GM21723 (cell line): ENCODE data around the gene HMGN3.
A peak's percentile ranks its signal among the peaks of the same experiment; 100 is the strongest.

Source experiments
- ATAC-seq: cut with Tn5 transposase; IDR thresholded peaks from one replicate; pipeline ENCODE4 v1.9.1; 2021; ENCODE audit warnings: mild to moderate bottlenecking, moderate library complexity; ENCODE audit not compliant: unreplicated experiment

HMGN3 gene

DNA sequence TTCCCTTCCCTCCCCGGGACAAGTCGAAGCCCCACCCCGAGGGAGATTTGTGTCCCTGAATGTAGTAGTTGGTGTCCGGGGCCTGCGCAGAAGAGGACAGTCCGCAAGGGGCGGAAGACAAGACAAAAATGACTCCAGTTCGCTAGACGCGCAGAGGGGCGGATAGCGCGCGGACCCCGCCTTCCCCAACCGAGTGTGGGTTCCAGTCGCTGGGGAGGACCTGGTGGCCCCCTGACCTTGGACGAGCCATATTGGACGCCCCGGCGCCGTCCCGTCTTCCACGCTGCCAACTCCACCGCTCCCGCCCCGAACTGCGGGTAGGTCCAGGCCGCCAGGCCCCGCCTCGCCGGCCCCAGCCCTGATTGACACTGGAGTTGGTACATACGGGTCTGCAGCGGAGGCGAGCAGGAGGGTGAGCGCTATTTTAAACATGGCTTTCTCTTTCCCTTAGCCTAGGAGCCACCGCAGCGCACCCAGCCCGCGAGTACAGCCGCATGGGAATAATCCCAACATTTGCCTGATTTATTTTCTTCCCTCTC, 802 bp downstream of the HMGN3 start:
- ATAC-seq: peak; percentile 75

DNA sequence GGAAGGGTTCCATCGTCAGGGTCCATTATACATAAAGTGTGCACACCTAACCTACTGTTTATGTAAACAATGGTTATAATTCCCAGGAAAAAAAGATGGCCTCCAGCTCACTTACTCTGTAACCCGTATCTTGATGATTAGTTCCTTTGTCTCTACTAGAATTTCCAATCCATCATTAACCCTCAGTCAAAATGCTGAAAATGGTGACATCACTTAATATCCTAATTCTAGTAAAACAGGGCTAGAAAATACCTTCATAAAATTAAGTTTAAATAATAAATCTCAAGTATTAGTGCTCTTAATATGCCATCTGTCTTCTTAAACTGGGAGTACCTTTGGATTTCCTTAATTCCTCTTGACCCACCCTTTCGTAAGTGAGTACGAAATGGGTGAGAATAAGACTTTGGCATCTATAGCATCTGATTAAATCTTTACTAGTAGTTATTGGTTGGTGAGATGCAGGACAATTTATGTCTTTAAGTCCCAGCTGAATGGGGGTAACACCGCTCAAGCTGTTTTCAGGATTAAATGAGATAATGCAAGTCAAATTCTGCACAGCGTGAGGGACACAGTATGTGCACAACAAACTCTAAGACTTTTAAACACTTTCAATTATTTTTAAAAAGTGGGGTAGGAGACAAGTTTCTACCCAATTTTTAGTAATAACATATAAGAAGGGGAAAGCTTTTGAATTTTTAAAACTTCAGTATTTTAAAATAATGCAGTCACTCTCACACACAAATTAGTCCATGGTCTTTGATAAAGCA, 1.6 kb downstream of the HMGN3 start:
- no peak for ATAC-seq

DNA sequence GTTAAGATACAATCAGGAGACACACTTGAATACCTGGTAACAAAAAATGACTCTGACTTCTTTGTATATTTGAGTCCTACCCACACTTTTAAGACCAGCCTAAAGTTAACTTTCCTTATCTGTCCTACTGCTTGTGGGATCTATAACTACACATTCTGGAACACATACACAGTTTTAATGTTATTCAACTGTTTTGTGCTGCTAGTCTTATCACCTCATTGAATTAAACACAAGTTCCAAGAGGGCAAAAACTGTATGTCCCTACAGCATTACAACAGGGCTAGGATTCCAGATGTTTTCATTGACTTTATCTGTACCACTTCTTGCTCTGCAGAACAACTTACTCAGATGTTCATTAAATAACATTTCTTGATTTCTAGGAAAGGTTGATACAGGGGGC, 2.8 kb downstream of the HMGN3 start:
- ATAC-seq: no peak

DNA sequence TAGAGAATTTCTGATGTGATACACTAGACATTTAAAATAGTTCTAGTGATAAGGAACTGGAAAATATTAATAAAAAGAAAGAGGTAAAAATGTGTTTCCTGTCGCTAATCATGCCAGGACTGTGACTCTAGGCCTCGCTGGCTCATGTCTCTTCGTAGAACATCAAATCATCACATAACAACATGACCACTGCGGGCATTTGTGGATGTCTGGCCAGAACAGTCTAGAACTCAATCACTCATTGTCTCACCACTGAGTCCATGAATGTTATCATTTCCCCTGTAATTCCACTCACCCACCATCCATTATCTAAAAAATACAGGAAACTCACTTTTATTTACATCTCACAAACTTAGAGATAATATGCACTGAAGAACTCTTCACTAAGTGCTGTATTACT, 3.4 kb downstream of the HMGN3 start:
- ATAC-seq: no peak

DNA sequence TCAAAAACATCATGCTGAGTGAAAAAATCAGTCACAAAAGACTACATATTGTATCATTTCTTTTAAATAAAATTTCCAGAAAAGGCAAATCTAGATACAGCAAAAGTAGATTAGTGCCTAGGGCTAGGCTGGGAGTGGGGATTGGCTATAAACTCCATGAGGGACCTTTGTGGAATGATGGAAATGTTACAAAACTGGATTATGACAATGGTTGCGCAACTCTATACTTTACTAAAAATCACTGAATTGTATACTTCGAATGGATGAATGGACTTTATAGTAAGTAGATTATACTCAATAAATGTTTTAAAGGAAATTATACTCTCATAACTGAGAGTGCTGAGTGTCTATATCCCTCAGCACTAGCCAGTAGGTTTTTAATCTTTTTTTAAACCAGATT, 4.3 kb downstream of the HMGN3 start:
- no peak for ATAC-seq

DNA sequence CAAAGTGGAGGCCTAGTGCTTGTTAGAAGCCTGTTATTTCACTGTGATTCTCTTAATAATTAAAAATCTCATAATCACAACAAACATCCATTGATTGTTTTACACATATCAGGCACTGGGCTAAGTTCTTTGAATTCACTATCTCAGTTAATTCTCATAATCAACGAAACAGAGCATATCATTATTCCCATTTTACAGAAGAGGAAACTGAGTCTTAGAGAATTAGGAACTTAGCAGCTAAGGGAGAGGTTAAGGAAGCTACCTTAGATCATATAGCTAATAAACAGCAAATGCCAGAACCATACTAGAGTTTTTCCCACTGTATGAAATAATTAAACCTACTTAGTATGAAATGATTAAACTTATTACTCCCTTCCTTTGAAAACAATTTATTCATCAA, 7.0 kb downstream of the HMGN3 start:
- no peak for ATAC-seq

DNA sequence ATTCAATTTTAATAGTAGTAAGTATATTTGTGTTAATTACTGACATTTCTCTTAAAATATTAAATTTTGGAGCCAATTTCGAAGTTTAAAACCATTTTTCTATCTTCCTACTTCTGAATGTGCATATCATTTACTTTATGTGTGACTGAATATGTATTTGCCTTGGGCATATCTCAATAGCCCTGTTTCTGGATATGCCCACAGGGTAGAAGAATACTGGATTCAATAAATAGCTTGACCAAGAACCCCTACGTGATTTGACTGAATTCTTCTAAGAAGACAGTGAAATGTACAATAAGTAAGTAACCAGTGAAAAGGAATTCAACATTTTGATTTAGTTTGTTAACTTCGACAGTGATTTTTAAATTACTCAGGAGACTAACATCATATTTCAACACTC, 7.8 kb downstream of the HMGN3 start:
- no peak for ATAC-seq

DNA sequence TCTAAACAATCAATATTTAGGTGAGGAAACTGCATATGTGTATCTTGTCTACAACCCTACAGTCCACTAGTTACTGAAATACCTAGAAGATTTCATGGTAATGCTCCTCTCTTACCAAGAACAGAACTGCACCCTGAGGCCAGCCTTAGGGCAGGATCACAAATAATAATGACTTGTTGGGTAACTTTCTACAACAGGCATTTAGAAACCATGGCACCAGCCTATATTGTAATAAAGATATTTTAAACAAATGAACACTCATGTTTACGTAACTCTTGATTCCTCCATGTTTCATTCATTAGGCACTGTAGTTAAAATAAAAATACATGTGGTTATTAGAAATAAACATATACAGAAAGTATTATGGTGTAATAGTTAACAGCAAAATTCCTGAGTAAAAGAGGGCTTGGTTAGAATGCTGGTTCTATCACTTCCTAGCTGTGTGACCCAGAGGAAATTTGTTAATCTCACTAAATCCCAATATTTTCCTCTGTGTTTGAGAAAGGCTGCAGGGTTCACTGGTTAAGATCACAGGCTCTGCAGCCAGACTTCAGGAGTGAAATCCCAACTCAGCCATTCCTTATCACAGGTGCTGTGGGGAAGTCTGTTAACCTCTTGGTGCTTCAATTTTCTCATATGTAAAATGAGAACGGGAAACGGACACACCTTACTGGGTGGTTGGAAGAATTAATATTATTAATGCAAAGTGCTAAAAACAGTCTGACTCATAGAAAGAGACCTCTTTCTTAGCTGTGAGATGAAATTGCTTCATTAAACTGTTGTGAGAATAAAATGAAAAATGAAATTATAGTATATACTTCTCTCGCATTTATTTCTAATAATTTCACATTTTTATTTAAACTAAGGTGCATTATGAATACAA, 8.5 kb downstream of the HMGN3 start:
- ATAC-seq: no peak

DNA sequence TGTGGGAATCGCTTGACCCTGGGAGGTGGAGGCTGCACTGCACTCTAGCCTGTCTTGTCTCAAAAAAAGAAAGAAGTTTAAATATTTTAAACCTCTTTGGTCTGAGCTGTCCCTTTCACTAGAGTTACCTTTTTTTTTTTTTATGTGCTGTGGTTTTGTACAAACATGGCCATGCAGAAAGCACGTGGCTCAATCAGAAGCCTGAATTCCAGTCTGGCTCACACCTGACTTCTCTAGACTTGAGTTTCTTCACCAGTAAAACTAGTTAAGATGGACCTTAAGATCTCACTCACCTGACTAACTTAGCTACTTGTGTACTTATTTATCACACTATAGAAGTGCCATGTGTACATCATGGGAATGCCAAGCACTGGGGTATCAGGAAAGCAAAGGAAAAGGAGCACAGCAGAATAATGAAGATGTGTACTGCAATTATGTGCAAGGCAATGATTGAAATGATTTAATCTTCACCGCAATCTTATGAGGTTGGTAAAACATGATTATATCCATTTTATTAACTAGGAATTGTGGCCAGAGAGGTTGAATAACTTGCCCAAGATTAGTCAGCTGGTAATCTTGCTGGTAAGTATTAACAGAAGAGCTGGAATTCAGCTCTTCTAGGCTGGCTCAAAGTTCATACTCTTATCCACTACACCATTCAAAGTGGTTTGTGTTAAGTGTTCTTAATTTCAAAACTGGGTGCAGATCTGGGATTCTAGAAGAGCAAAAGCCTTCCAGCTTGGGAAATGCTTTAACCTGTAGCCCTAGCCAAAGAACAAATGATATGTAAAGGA, 10.7 kb downstream of the HMGN3 start:
- ATAC-seq: no peak

DNA sequence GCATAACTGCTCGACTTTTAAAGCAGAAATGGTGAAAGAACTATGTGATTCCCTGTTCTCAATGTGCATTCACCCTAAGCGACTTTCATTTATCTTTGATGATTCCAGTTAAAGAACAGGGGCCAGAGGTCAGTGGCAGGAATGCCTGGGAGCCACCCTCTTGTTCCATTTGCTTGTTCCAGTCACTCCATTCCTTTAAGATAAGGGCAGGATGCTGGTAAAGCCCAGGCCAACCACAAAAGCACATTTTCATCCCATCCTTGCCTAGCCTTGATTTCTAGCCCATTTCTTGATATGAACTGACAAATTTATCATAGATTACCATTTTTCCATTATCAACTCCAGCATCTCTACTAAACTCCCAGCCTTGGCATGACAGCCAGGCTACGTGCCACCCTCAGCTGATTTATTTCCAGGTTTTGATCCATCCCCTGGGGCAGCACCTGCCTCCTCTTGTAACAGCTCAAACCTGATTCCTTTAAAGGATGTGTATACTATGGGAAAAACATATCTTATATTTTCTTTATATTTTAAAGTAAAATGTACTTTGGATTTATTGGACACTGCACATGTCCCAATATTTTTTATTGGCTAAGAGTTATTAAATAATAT, 19.2 kb downstream of the HMGN3 start:
- no peak for ATAC-seq

DNA sequence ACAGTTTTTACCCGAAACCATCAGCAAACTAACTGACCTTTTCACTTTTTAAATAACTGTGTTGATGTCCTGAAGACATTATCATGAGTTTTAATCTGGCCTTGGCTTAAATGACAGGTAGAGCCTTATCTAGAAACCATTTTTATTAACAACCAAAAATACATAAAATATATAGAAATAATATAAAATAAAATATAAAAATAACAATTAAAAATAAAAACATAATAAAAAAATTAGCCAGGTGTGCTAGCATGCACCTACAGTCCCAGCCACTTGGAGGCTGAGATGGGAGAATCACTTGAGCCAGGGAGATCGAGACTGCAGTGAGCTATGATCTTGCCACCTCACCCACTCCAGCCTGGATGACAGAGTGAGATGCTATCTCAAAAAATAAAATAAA, 21.6 kb downstream of the HMGN3 start:
- ATAC-seq: no peak

DNA sequence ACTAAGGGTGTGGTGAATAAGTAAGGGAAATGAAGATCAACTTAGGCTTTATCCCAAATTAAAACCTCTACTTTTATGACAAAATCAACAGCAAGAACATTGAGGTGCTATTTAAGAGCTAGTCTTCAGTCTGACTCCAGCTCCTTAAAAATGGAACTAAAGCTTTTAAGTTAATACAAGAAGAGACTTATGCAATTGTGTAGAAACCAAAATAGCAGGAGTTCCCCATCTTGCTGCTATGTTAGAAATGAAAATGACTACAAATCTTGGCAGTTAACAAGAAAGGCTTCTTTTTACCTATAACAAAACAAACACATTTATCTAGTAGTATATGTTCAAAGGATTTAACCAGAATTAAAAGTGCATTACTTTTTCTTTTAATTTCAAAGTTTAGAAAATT, 25.7 kb downstream of the HMGN3 start:
- no peak for ATAC-seq

DNA sequence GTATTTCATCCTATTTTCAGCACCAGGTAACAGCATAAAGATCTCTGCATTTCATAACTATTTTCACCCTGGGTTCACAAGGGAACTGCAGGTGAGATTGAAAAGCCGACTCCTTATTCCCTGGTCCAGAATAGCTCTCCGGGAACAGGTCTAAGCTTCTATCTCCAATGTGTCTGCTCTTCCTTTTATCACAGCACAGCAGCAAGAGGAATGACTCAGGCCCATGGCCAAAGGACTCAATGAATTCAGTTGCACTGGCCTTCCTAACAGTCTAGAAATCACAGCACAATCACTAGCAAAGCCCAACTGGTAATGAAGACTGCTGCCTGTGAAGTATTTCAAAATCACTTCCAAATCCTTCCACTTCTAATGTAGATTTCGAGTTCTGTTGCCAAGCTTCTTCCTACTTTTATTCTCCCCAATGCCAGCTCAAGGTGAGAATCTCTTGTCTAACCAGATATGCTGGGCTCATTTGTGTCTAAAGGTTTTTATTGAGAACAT, 30.7 kb downstream of the HMGN3 start:
- no peak for ATAC-seq

DNA sequence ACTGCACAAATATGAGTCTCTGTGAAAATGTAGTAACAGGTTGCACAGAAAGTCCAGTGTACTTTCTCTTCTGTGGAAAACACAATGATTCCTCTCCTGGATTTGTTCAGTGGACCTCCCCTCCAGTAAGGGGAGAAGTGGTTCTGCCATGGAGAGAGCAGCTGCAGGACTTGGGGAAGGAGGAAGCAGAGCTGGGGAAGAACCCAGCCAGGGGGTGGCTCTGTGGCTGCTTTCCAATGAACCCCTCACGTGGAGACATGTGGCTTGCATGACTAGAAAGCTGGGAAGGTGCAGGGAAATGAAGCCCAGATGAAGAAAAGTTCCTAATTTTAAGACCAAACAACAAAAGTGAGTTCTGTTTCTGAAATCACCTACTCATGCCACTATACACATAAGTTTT, 31.9 kb downstream of the HMGN3 start:
- ATAC-seq: no peak

DNA sequence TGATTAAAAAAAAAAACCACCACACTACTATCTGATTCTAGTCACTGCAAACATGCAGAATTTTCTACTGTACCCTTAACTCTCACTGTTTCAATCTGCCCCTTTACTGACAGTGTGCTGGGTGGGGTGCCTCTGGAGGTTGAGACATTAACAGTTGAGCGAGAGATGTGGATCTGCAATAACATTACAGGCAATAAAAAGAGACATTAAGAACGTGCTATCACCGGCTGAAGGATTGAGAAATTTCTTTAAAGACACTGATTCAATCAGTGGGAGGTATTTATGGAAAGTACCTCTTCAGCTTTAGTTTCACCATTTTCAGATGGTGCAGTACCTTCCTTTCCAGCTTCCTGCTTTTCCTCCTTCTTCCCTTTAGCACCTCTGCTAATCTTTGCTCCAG, 32.5 kb downstream of the HMGN3 start:
- ATAC-seq: no peak

DNA sequence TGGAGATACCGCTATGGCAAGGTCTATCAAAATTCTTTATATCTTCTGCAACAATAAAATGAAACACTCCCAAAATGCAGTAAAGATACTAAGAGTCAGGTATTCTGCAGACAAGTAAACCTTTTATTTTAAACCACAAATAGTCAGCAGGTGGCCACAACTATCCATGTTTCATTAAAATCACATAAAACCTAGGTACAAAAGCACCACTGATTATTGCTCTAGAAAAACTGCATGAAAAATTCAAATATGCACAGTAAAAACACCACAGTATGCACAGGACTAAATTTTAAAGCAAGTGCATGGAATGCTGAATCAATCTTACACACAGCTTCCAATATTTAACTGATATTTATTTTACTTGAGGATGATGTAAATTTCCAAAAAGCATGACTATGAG, 33.3 kb downstream of the HMGN3 start:
- no peak for ATAC-seq

DNA sequence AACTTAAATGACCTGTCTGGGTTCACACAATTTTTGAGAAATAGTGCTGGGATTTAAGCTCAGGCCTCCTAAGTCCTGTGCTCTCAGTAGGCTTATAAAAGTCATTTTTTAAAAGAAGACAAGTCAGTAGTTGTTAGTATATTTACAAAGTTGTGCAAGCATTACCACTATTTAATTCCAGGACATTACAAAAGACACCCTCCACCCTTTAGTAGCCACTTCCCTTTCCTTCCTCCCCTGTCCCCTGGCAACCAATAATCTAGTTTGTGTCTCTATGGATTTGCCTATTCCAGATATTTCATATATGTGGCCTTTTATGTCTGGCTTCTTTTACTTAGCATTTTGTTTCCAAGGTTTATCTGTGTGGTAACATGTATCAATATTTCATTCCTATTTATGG, 37.6 kb downstream of the HMGN3 start:
- ATAC-seq: no peak

DNA sequence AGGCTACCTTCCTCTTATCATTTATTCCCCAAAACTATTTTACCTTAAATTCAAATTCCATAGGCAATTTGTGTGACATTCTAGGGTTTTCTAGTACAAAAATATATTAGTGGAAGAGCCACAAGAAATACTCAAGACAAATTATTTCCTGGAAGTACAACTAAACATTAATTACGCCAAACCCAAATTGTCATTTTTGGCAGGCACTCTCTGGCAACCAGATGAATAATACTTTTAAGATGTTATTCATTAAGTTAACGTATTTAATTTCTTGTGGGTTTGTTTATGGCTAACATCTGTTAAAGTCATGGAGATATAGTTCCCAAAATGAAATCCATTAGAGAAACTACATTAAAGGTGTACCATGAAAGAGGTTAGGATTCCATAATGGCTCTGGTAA, 40.5 kb downstream of the HMGN3 start:
- no peak for ATAC-seq

DNA sequence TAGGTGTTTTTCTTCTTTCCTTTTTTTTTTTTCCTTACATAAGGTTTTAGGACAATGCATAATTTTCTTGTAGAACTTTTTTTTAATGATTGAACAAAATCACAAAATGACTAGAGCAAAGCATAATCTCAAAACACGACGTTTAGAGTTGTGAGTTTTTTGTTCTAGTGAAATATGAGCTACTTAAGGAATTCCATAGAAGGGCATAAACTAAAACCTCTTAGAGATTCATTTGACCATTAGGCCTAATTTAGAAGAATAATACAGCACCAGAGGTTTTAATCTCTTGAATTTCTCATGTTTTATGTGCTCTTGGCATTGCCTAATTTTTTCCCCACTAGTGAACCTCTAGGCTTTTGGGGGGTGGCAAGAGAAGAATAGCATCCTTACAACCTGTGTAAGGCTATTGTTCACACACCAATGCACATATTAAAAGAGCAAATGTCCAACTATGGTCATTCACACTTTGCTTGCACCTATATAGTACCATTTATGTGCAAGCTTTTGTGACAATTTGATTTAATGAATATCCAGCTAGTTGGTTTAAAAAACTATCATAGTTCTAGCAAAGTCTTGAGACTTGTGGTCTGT, 44.6 kb downstream of the HMGN3 start:
- no peak for ATAC-seq

DNA sequence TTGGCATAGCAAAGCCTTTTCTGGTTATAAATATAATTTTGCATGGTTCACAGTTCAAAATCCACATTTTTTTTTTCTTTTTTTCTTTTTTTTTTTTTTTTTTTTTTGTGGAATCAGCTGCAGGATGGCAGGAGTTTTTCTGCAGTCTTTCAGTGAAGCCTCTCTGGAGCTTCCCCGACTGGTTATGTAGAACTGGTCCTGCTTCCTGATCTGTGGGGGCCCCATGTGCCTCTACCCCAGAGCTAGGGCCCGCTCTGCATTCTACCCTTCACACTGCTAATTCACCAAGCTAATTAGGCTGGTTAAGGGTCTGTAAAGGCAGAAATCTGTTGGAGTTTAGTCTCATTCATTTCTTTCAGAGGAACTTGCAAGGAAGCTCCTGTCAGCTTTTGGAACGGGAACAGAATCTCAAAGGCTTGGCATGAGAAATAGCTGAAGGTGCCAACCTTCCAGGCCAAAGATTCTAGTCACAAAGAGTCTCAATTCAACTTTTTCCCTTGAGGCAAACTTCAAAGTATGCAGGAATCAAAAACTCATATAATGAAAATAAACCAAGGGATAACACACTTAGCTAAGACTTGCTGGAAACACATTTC, 45.5 kb downstream of the HMGN3 start:
- ATAC-seq: no peak
